GM23338 (cell line): ENCODE measurements around the gene STK16. TPM values are rescaled to one million over a fixed set of nuclear protein-coding genes. Genes with fewer than 3 reads are reported as not detected.

Source experiments
- ATAC-seq: fragments of 200-7000 bp; cut with Tn5 transposase; 3 replicates; pipeline ENCODE4 v1.9.1; 2020
- DNase-seq: peaks from one replicate; pipeline ENCODE4 v3.0.0-alpha.2; 2015; ENCODE audit warnings: low spot score
- H2AFZ ChIP-seq: fragments of 200-600 bp; sonication (generic); 2 replicates; pipeline ENCODE4 v1.8.0; 2016; ENCODE audit warnings: antibody characterized with exemption, mild to moderate bottlenecking, moderate library complexity
- H3F3A ChIP-seq: fragments of 200-600 bp; sonication (generic); replicated peaks from 2 replicates; pipeline ENCODE4 v1.8.0; 2017; ENCODE audit warnings: antibody characterized with exemption, mixed run types, low read depth
- H3K27ac ChIP-seq: fragments of 200-600 bp; sonication (generic); 2 replicates; pipeline ENCODE4 v1.6.1; 2016; ENCODE audit warnings: low read depth
- H3K27me3 ChIP-seq: fragments of 200-600 bp; sonication (generic); 2 replicates; pipeline ENCODE4 v1.8.0; 2016; ENCODE audit warnings: mild to moderate bottlenecking, mixed run types, moderate library complexity; ENCODE audit not compliant: insufficient read depth
- H3K36me3 ChIP-seq: fragments of 200-600 bp; sonication (generic); 2 replicates; pipeline ENCODE4 v1.8.0; 2016; ENCODE audit warnings: mild to moderate bottlenecking; ENCODE audit not compliant: insufficient read depth
- H3K4me1 ChIP-seq: fragments of 200-600 bp; sonication (generic); 2 replicates; pipeline ENCODE4 v1.8.0; 2016; ENCODE audit warnings: mild to moderate bottlenecking, moderate library complexity; ENCODE audit not compliant: insufficient read depth
- H3K4me2 ChIP-seq: fragments of 200-600 bp; sonication (generic); 2 replicates; pipeline ENCODE4 v1.7.1; 2017; ENCODE audit warnings: mixed run types
- H3K4me3 ChIP-seq: fragments of 200-600 bp; sonication (generic); 2 replicates; pipeline ENCODE4 v1.6.1; 2016; ENCODE audit warnings: mixed run types
- H3K79me2 ChIP-seq: fragments of 200-600 bp; sonication (generic); replicated peaks from 2 replicates; pipeline ENCODE4 v1.8.0; 2017; ENCODE audit warnings: mild to moderate bottlenecking; ENCODE audit not compliant: insufficient read depth
- H3K9me2 ChIP-seq: fragments of 200-600 bp; sonication (generic); 2 replicates; pipeline ENCODE4 v1.8.0; 2017; ENCODE audit not compliant: insufficient read depth
- H4K20me1 ChIP-seq: fragments of 200-600 bp; sonication (generic); replicated peaks from 2 replicates; pipeline ENCODE4 v1.8.0; 2017; ENCODE audit warnings: mild to moderate bottlenecking; ENCODE audit not compliant: insufficient read depth
- H3K27ac Mint-ChIP-seq: 2 replicates; pipeline ENCODE4 v1.8.0; 2020; ENCODE audit warnings: inconsistent platforms, mild to moderate bottlenecking, moderate library complexity, mixed read lengths
- H3K27me3 Mint-ChIP-seq: 3 replicates; pipeline ENCODE4 v1.8.0; 2022; ENCODE audit warnings: low read depth, mild to moderate bottlenecking, moderate library complexity, mixed read lengths, inconsistent platforms; ENCODE audit not compliant: insufficient read depth, poor library complexity
- H3K36me3 Mint-ChIP-seq: 3 replicates; pipeline ENCODE4 v1.8.0; 2021; ENCODE audit warnings: low read depth, mild to moderate bottlenecking, inconsistent platforms, moderate library complexity, mixed read lengths
- H3K4me1 Mint-ChIP-seq: 3 replicates; pipeline ENCODE4 v1.8.0; 2020; ENCODE audit warnings: mild to moderate bottlenecking, inconsistent platforms, mixed read lengths
- H3K4me3 Mint-ChIP-seq: 3 replicates; pipeline ENCODE4 v1.8.0; 2021; ENCODE audit warnings: moderate library complexity, mild to moderate bottlenecking, inconsistent platforms, mixed read lengths
- H3K9me3 Mint-ChIP-seq: 3 replicates; pipeline ENCODE4 v1.8.0; 2020; ENCODE audit warnings: moderate library complexity, mild to moderate bottlenecking, inconsistent platforms, mixed read lengths
- CREB1 ChIP-seq: fragments of 250-450 bp; sonication (Bioruptor Pico); IDR thresholded peaks from 2 replicates; pipeline ENCODE4 v1.5.0; 2020; ENCODE audit warnings: low read depth, mild to moderate bottlenecking, moderate library complexity
- CTCF ChIP-seq, 2 experiments: fragments of 200-600 bp in 1 of 2; sonication (generic) in 1 of 2; conservative IDR thresholded peaks; 2 replicates each; pipeline versions ENCODE4 v1.5.1 to v1.6.1; 2016 to 2017; ENCODE audit warnings: antibody characterized with exemption in 2 of 2, low read depth in 2 of 2, mild to moderate bottlenecking in 2 of 2, moderate library complexity in 1 of 2
- ETS1 ChIP-seq: IDR thresholded peaks from 2 replicates; pipeline ENCODE4 v1.6.1; 2016; ENCODE audit warnings: antibody characterized with exemption
- EZH2 ChIP-seq: fragments of 200-600 bp; sonication (generic); IDR thresholded peaks from one replicate; pipeline ENCODE4 v1.8.0; 2017; ENCODE audit warnings: antibody characterized with exemption, mild to moderate bottlenecking, low read depth; ENCODE audit not compliant: unreplicated experiment
- EZH2phosphoT487 ChIP-seq: fragments of 200-600 bp; sonication (generic); IDR thresholded peaks from one replicate; pipeline ENCODE4 v1.8.1; 2018; ENCODE audit warnings: antibody characterized with exemption; ENCODE audit not compliant: unreplicated experiment
- JUNB ChIP-seq: IDR thresholded peaks from one replicate; pipeline ENCODE4 v1.6.1; 2016; ENCODE audit warnings: antibody characterized with exemption; ENCODE audit not compliant: unreplicated experiment
- NANOG ChIP-seq: IDR thresholded peaks from 2 replicates; pipeline ENCODE4 v1.6.1; 2016; ENCODE audit warnings: antibody characterized with exemption, borderline replicate concordance
- POLR2AphosphoS5 ChIP-seq: IDR thresholded peaks from 2 replicates; pipeline ENCODE4 v1.6.1; 2016; ENCODE audit warnings: antibody characterized with exemption, low read depth
- REST ChIP-seq: IDR thresholded peaks from one replicate; pipeline ENCODE4 v1.6.1; 2018; ENCODE audit warnings: antibody characterized with exemption; ENCODE audit not compliant: unreplicated experiment
- STAT1 ChIP-seq: IDR thresholded peaks from one replicate; pipeline ENCODE4 v1.6.1; 2016; ENCODE audit warnings: antibody characterized with exemption; ENCODE audit not compliant: unreplicated experiment
- ZNF114 ChIP-seq: fragments of 250-450 bp; sonication (Bioruptor Pico); IDR thresholded peaks from 2 replicates; pipeline ENCODE4 v1.5.0; 2020; ENCODE audit warnings: mild to moderate bottlenecking, moderate library complexity
- ZNF331 ChIP-seq: fragments of 250-450 bp; sonication (Bioruptor Pico); IDR thresholded peaks from 2 replicates; pipeline ENCODE4 v1.5.0; 2020; ENCODE audit warnings: low read depth, mild to moderate bottlenecking, moderate library complexity
- ZNF462 ChIP-seq: fragments of 250-450 bp; sonication (Bioruptor Pico); IDR thresholded peaks from 2 replicates; pipeline ENCODE4 v1.5.0; 2020; ENCODE audit warnings: mild to moderate bottlenecking, moderate library complexity
- polyA plus RNA-seq: library from polyadenylated mRNA; unstranded; fragments of >200 nt; fragmentation: Nextera tagmentation; extraction: Ambion mirVana; gene quantifications from 2 replicates; pipeline ENCODE4 v1.2.1, GENCODE V29; 2016
- total RNA-seq: library from RNA; depleted of rRNA; stranded (reverse); fragments of >200 nt; shearing (Covaris generic); gene quantifications from 2 replicates; pipeline ENCODE4 v1.2.3, GENCODE V29; 2014

Gene STK16
- total and polyA plus RNA-seq, 2 experiments from 2014 or later: 3.1 to 17.0 TPM

- no peaks in the 10 kb centered on the region; the same call in 1 of the 3 replicates for H3K9me3 Mint-ChIP-seq
- no peaks in the 10 kb centered on the region for H3K79me2 ChIP-seq
- H3K4me3 ChIP-seq: peak overlapping the region; percentile 90
- ATAC-seq (no peak), DNase-seq (no peak)
- peak overlapping the region; percentile 92 for H3K4me2 ChIP-seq
- TF ChIP-seq NANOG (no peak), ZNF462 (no peak), JUNB (no peak), STAT1 (no peak), REST (no peak), ZNF331 (CRISPR knock-in tag) (no peak), ZNF114 (CRISPR knock-in tag) (no peak), CTCF (conservative IDR thresholded peaks at IDR 0.05; ENCODE audit: low read depth in 2 of 2) (no peak), EZH2phosphoT487 (no peak), ETS1 (no peak), CREB1 (no peak), POLR2AphosphoS5 (no peak), EZH2 (no peak)
- H3K27me3 Mint-ChIP-seq: peaks cover 27% of the 10 kb centered on the region
- peak overlapping the region; percentile 90 for H2AFZ ChIP-seq
- H4K20me1 ChIP-seq: no peaks in the 10 kb centered on the region
- peaks cover 5% of the 10 kb centered on the region; the same call in 1 of the 2 replicates for H3F3A ChIP-seq
- 0 out of 3 replicates have a peak, but pooled peaks cover 3% of the 10 kb centered on the region for H3K4me1 Mint-ChIP-seq
- peak overlapping the region; percentile 80 for H3K4me3 Mint-ChIP-seq
- peaks cover 19% of the 10 kb centered on the region for H3K27me3 ChIP-seq
- no peaks in the 10 kb centered on the region; the same call in 2 of the 3 replicates for H3K36me3 Mint-ChIP-seq
- H3K9me2 ChIP-seq: no peaks in the 10 kb centered on the region
- no peaks in the 10 kb centered on the region for H3K36me3 ChIP-seq
- H3K27ac Mint-ChIP-seq: no peak overlapping the region
- H3K27ac ChIP-seq: no peak overlapping the region
- peaks cover 3% of the 10 kb centered on the region for H3K4me1 ChIP-seq
These were observed 48.5 kb downstream of the STK16 start for GRCh38 chr2:219293736-219294231.
